K562 (cell line): Measurements from ENCODE around the gene MYBPC3. TPM values are rescaled to one million over a fixed set of nuclear protein-coding genes. Genes with fewer than 3 reads are reported as not detected.

Experiments used
- ATAC-seq: fragments of 200-7000 bp; cut with Tn5 transposase; 3 replicates; pipeline ENCODE4 v1.9.1; 2020; ENCODE audit warnings: moderate library complexity
- BruUV-seq: library from RNA; stranded (reverse); fragments of 400-500 nt; replicated peaks from 2 replicates; lab custom pipeline; 2021; lab: Mats Ljungman, UMichigan
- CTCF ChIA-PET: fragments of 300-600 bp; formaldehyde crosslinking; extraction: SDS; loops from one replicate; lab custom pipeline; 2021; ENCODE audit warnings: low intra/inter-chr PET ratio; lab: Yijun Ruan, JAX
- POLR2A ChIA-PET: fragments of 300-600, 350-650 bp; sonication (Branson Sonifier 250); formaldehyde crosslinking; extraction: SDS; loops from one replicate; lab custom pipeline; 2021; ENCODE audit warnings: antibody characterized with exemption, inconsistent platforms; lab: Yijun Ruan, JAX
- DNase-seq, 4 experiments: peaks; one replicate each; pipeline versions ENCODE4 v3.0.0 to v3.0.0-alpha.2; 2011 to 2018; ENCODE audit warnings: low spot score in 3 of 4, mixed read lengths in 3 of 4; ENCODE audit errors: extremely low read depth in 1 of 4
- FAIRE-seq: peaks from 2 replicates; lab custom pipeline; 2011; peaks lifted over from hg19 to GRCh38; lab: Jason Lieb, UNC
- H2AFZ ChIP-seq: 2 replicates; pipeline ENCODE4 v1.6.0; 2011; ENCODE audit warnings: low read depth, low read length, control low read depth, inconsistent platforms
- H3K27ac ChIP-seq: fragments of 200-600 bp; 3 replicates; pipeline ENCODE4 v1.8.0; 2011; ENCODE audit warnings: low read depth, mild to moderate bottlenecking, control low read depth, inconsistent platforms, low read length, moderate library complexity, mixed read lengths; ENCODE audit errors: extremely low read depth
- H3K27me3 ChIP-seq, 2 experiments: fragments of 300-600 bp in 1 of 2; 2 replicates in 1 of 2; 3 replicates in 1 of 2; pipeline versions ENCODE4 v1.6.0 to v1.8.0; 2011; ENCODE audit warnings: inconsistent platforms in 2 of 2, low read length in 2 of 2, mild to moderate bottlenecking in 1 of 2, mixed read lengths in 1 of 2, moderate library complexity in 1 of 2; ENCODE audit not compliant: control insufficient read depth in 2 of 2, insufficient read depth in 2 of 2
- H3K36me3 ChIP-seq: fragments of 300-600 bp; 3 replicates; pipeline ENCODE4 v1.8.0; 2011; ENCODE audit warnings: mild to moderate bottlenecking, low read length, inconsistent platforms; ENCODE audit not compliant: control insufficient read depth, insufficient read depth
- H3K4me1 ChIP-seq, 2 experiments: fragments of 200-600 bp in 1 of 2; replicated peaks in 1 of 2; 2 replicates in 1 of 2; 3 replicates in 1 of 2; pipeline versions ENCODE4 v1.5.1 to v1.8.0; 2011; ENCODE audit warnings: inconsistent platforms in 2 of 2, low read length in 2 of 2, mild to moderate bottlenecking in 1 of 2, mixed read lengths in 1 of 2, moderate library complexity in 1 of 2; ENCODE audit not compliant: control insufficient read depth in 2 of 2, insufficient read depth in 2 of 2
- H3K4me2 ChIP-seq: 2 replicates; pipeline ENCODE4 v1.6.1; 2011; ENCODE audit warnings: low read length, control low read depth, inconsistent platforms, mixed read lengths; ENCODE audit not compliant: insufficient read depth
- H3K4me3 ChIP-seq: fragments of 200-600 bp; sonication (generic), shearing (Covaris generic); 2 replicates; pipeline ENCODE4 v1.5.1; 2016; ENCODE audit warnings: control low read depth, inconsistent platforms
- H3K79me2 ChIP-seq: fragments of 200-600 bp; 3 replicates; pipeline ENCODE4 v1.8.0; 2011; ENCODE audit warnings: low read length, inconsistent platforms; ENCODE audit not compliant: control insufficient read depth, insufficient read depth
- H3K9ac ChIP-seq, 2 experiments: 2 replicates each; pipeline versions ENCODE4 v1.6.0 to v1.6.1; 2011; ENCODE audit warnings: low read depth in 2 of 2, low read length in 2 of 2, control low read depth in 1 of 2, inconsistent platforms in 1 of 2, mild to moderate bottlenecking in 1 of 2, mixed read lengths in 1 of 2; ENCODE audit not compliant: insufficient read depth in 1 of 2
- H3K9me1 ChIP-seq: one replicate; pipeline ENCODE4 v1.6.0; 2011; ENCODE audit warnings: inconsistent platforms, mild to moderate bottlenecking, low read length, moderate library complexity; ENCODE audit not compliant: control insufficient read depth, insufficient read depth
- H3K9me3 ChIP-seq: replicated peaks from 2 replicates; pipeline ENCODE4 v1.5.1; 2011; ENCODE audit warnings: low read depth, low read length, inconsistent platforms; ENCODE audit not compliant: control insufficient read depth, insufficient read depth
- H4K20me1 ChIP-seq: replicated peaks from 2 replicates; pipeline ENCODE4 v1.6.1; 2011; ENCODE audit warnings: low read length, inconsistent platforms, mixed read lengths; ENCODE audit not compliant: control insufficient read depth, insufficient read depth
- ATF4 ChIP-seq: fragments of 450-650 bp; formaldehyde crosslinking; IDR thresholded peaks from 2 replicates; pipeline ENCODE4 v1.4.0; 2022; ENCODE audit warnings: mild to moderate bottlenecking, moderate library complexity
- BDP1 ChIP-seq: IDR thresholded peaks from 3 replicates; pipeline ENCODE4 v1.6.1; 2011; ENCODE audit not compliant: insufficient read length, insufficient read depth
- BRD4 ChIP-seq: fragments of 200-600 bp; sonication (generic); IDR thresholded peaks from 2 replicates; pipeline ENCODE4 v1.6.1; 2017; ENCODE audit warnings: inconsistent platforms
- CEBPG ChIP-seq, 3 experiments: fragments of 200-800 bp in 1 of 3; sonication (Bioruptor generic) in 1 of 3; sonication (generic) in 1 of 3; formaldehyde crosslinking in 1 of 3; IDR thresholded peaks in 2 of 3; conservative IDR thresholded peaks in 1 of 3; 2 replicates each; pipeline versions ENCODE4 v1.6.1 to v1.8.0; 2016 to 2022; ENCODE audit warnings: missing compliant biosample characterization in 2 of 3, missing genetic modification characterization in 2 of 3, mild to moderate bottlenecking in 1 of 3, missing genetic modification reagents in 1 of 3
- CREB3L1 ChIP-seq: fragments of 450-650 bp; IDR thresholded peaks from 2 replicates; pipeline ENCODE4 v1.6.1; 2014; ENCODE audit warnings: low read depth, mild to moderate bottlenecking, moderate library complexity, borderline replicate concordance
- ETV1 ChIP-seq: fragments of 450-650 bp; conservative IDR thresholded peaks from 2 replicates; pipeline ENCODE4 v1.6.1; 2016; ENCODE audit warnings: missing genetic modification characterization, control low read depth, low read depth, missing compliant biosample characterization
- GTF2B ChIP-seq: IDR thresholded peaks from 2 replicates; pipeline ENCODE4 v1.6.1; 2011; ENCODE audit not compliant: insufficient read length; ENCODE audit errors: extremely low read depth
- NFIX ChIP-seq: fragments of 250-450 bp; sonication (Bioruptor Pico); IDR thresholded peaks from 2 replicates; pipeline ENCODE4 v1.4.0; 2020; ENCODE audit warnings: low read depth, mild to moderate bottlenecking, moderate library complexity
- POLR3G ChIP-seq: IDR thresholded peaks from 2 replicates; pipeline ENCODE4 v1.6.1; 2011; ENCODE audit not compliant: insufficient read length, insufficient replicate concordance; ENCODE audit errors: extremely low read depth
- PTTG1 ChIP-seq: fragments of 450-650 bp; IDR thresholded peaks from 2 replicates; pipeline ENCODE4 v1.6.1; 2016; ENCODE audit warnings: low read depth, mild to moderate bottlenecking, missing genetic modification characterization, missing compliant biosample characterization
- PYGO2 ChIP-seq: fragments of 450-650 bp; IDR thresholded peaks from 2 replicates; pipeline ENCODE4 v1.6.1; 2016; ENCODE audit warnings: mild to moderate bottlenecking, missing genetic modification characterization, moderate library complexity, missing compliant biosample characterization
- SMARCA4 ChIP-seq: fragments of 450-650 bp; IDR thresholded peaks from 2 replicates; pipeline ENCODE4 v1.6.1; 2016
- SRSF9 ChIP-seq: fragments of 200-400 bp; formaldehyde crosslinking; IDR thresholded peaks from 2 replicates; pipeline ENCODE4 v1.6.1; 2017; ENCODE audit warnings: low read depth, low read length, borderline replicate concordance
- ZNF584 ChIP-seq: fragments of 200-800 bp; sonication (Bioruptor generic); IDR thresholded peaks from 2 replicates; pipeline ENCODE4 v1.6.1; 2016; ENCODE audit warnings: low read depth, mild to moderate bottlenecking, missing genetic modification characterization, missing compliant biosample characterization
- WGBS: fragments of 100-300 bp; shearing (Covaris generic); methylation state at CpG from one replicate; pipeline ENCODE4 v1.1.6; 2016; ENCODE audit warnings: low coverage, mixed read lengths; ENCODE audit not compliant: insufficient coverage; ENCODE audit errors: missing lambda C conversion rate; 5-methylcytosine and 5-hydroxymethylcytosine counted together
- in situ Hi-C: fragments of 300-500 bp; cut with MboI; formaldehyde crosslinking; loops from 4 replicates; pipeline ENCODE4 v1.15.0; 2018; ENCODE audit warnings: inconsistent platforms, mixed read lengths
- intact Hi-C: fragments of 100-400 bp; cut with micrococcal nuclease; formaldehyde crosslinking; loops from 2 replicates; pipeline ENCODE4 v1.14.2; 2022
- polyA plus RNA-seq, 8 experiments: library from polyadenylated mRNA; depleted of rRNA in 4 of 8; stranded (reverse) in 5 of 8; unstranded in 3 of 8; fragments of >200 nt; fragmentation: Nextera tagmentation in 2 of 8; fragmentation: Illumina TruSeq in 1 of 8; extraction: Ambion mirVana in 2 of 8; extraction: Trizol in 1 of 8; gene quantifications; 2 replicates each; pipeline versions ENCODE4 v1.2.1 to v1.2.3, GENCODE V29; 2011 to 2014; ENCODE audit warnings: inconsistent platforms in 1 of 8, missing spikeins in 1 of 8
- total RNA-seq, 7 experiments: library from RNA; depleted of rRNA in 6 of 7; stranded (reverse); fragments of >200 nt in 6 of 7; fragmentation: Illumina TruSeq in 2 of 7; extraction: Trizol in 2 of 7; gene quantifications; 2 replicates each; pipeline versions ENCODE4 v1.2.1 to v1.2.3, GENCODE V29; 2011 to 2021; ENCODE audit warnings: low replicate concordance in 1 of 7

The MYBPC3 gene
- total and polyA plus RNA-seq, 9 of the 15 experiments (the other 6 are each of a cell fraction or from before 2014, with no cell fraction given), result 0.01 TPM; not detected in 8

GRCh38 chr11:47394322-47395222, 42.1 kb upstream of the MYBPC3 start (continued):
- no peak for TF ChIP-seq PTTG1 (tag)
- peak; percentile 37; the same call in 1 of the 2 replicates for TF ChIP-seq SMARCA4
- peak; percentile 51; the same call in 1 of the 2 replicates for TF ChIP-seq CREB3L1
- no peak for TF ChIP-seq GTF2B
- TF ChIP-seq ETV1 (tag), result peak; percentile 75
- no peak for TF ChIP-seq SRSF9

DNA sequence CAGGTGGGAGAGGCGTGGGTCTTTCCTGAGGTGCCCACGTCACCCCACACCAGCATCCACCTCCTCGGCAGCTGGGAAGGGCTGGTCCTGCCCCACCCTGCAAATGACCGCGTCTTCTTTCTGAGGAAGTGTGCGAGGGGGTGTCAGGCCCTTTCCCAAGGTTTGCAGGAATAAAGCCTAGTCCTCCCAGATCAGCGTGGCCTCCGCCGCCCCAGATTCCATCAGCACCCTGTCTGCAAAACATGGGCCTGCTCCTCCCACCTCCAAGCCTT, 41.5 kb upstream of the MYBPC3 start:
- Histone ChIP-seq H3K36me3 (no peaks in the 10 kb centered on the region), H3K79me2 (no peaks in the 10 kb centered on the region), H3K4me1 (peaks cover 37 to 71% of the 10 kb centered on the region in 2 experiments), H2AFZ (peak overlapping the region; percentile 86), H3K27me3 (no peaks in the 10 kb centered on the region), H3K27ac (peak overlapping the region; percentile 87), H3K4me3 (no peak overlapping the region), H3K9ac (peak overlapping the region; percentile 64 to 86), H3K4me2 (peak overlapping the region; percentile 19; the same call in 1 of the 2 replicates), H3K9me3 (no peaks in the 10 kb centered on the region), H3K9me1 (no peaks in the 10 kb centered on the region), H4K20me1 (no peaks in the 10 kb centered on the region)
- intact Hi-C loops (no loop called here), in situ Hi-C loops (no loop called here)
- DNase-seq (no peak), FAIRE-seq (no peak), ATAC-seq (peak; percentile 2; the same call in 1 of the 3 replicates)
- no TSS peak for BruUV-seq
- ChIA-PET CTCF (no interaction called here), POLR2A (interaction anchor here (0.6 to 1.7 kb wide), 3 partner anchors 9 to 31 kb away, joined by 3 to 6 read pairs (median 5); no protein-coding TSS in a partner anchor)
- 57% methylated on average over 6 of the region's 9 CpGs for WGBS
- TF ChIP-seq ZNF584 (CRISPR knock-in tag) (0 out of 2 replicates have a peak, but pooled peaks have one; percentile 2), BDP1 (no peak), ATF4 (CRISPR knock-in tag) (0 out of 2 replicates have a peak, but pooled peaks have one; percentile 7), CEBPG (CRISPR knock-in tag; IDR thresholded peaks at IDR 0.05) (0 out of 2 replicates have a peak, but pooled peaks have one; percentile 11), CEBPG (tag; conservative IDR thresholded peaks at IDR 0.05 in 1 of 2, IDR thresholded peaks at IDR 0.05 in 1 of 2) (no peak), POLR3G (no peak), NFIX (CRISPR knock-in tag) (no peak), BRD4 (no peak), PYGO2 (no peak)
